ENCODE results near the gene ALOX12B.
"Not testable (repeated sequence)": the region's sequence is repeated elsewhere in the genome, so short reads cannot be mapped to it uniquely, and the experiment has no call there.

ALOX12B gene

DNA sequence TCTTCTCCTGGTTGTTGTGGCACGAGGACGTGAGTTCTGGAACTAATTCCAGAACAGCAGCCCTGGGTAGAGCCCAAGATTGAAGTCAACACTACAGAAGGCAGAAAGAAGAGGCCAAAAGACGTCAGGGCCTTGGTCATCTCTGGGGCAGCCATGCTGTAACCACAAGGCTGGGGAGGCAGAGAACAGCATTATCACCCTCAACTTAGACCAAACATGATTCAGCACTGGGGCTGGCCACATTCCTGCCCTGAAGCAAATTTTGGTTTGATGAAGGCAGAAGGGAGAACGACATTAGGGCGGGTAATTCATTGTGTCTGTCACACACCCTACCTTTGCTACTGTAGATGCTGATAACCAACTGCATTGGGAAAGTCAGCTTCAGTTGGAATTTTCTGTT is 58.4 kb downstream of the ALOX12B start:
- FAIRE-seq, result no peak
- DNase-seq (ENCODE audit: insufficient read length), result no peak
- TF ChIP-seq POLR2AphosphoS5 (IDR thresholded peaks at IDR 0.05; ENCODE audit: low read depth, low read length) (no peak), TAF1 (IDR thresholded peaks at IDR 0.05; ENCODE audit: borderline replicate concordance, low read depth, low read length) (no peak), POLR2A (IDR thresholded peaks at IDR 0.05; ENCODE audit: low read depth, low read length) (no peak)

DNA sequence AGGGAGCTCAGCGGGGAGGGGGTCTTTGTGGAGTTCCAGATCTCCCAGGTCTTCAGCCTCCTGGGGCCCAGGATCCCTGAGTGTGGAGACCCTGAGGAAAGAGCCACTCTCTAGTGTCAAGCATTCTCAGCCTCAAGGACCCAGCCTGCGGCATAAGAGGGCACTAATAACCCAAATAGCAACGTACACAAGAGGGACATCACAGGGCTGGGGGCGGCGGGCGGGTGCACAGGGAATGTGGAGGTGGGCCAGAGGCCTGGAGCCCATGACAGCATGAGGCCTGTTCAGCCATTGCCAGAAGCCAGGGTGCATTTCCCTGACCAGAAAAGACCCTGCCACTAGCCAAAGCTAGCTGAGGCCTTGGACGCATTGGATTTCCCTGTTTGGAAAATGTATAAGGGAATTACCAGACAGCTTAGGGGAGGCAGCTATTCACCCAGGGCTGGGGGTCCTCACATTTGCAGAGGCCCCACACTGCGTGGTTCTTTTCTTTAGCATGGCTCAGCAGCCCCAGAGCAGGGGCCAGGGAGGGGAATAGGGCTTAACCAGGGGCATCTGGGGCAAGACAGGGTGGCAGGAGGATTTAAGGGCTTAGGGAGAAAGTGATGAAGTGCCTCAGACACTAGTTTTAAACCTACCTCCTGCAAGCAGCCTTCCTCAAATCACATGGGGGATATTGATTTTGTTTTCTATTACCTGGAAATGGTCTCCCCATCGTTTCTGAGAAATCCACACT is 62.2 kb downstream of the ALOX12B start:
- no peak for FAIRE-seq
- TF ChIP-seq POLR2A (IDR thresholded peaks at IDR 0.05; ENCODE audit: low read depth, low read length) (no peak), TAF1 (IDR thresholded peaks at IDR 0.05; ENCODE audit: borderline replicate concordance, low read depth, low read length) (no peak), POLR2AphosphoS5 (IDR thresholded peaks at IDR 0.05; ENCODE audit: low read depth, low read length) (no peak)
- no peak for DNase-seq (ENCODE audit: insufficient read length)

DNA sequence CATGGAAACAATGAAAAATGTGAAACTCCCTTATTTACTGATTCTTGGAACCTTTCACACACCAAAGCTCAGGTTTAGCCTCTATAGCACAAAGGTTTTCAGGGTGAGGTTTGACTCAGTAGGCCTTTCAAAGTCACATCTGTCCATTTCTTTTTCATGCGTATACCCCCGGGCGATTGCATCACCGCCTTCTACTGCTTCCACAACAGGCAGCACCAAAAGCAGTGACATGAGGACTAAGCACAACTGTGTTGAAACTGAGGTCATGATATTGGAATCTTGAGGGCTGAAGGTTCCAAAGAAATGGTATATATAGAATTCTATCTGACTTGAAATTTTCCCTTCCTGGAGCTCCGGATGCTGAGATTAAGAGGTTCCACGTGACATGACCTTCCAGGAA is 63.4 kb downstream of the ALOX12B start:
- not testable (repeated sequence) for DNase-seq (ENCODE audit: insufficient read length); FAIRE-seq
